H1 (cell line): Measurements from ENCODE around the gene IER5. TPM values are rescaled to one million over a fixed set of nuclear protein-coding genes. Genes with fewer than 3 reads are reported as not detected.

Experiments used
- CTCF ChIA-PET: fragments of 300-600 bp; sonication (Branson Sonifier 250); formaldehyde crosslinking; loops from one replicate; lab custom pipeline; 2021; ENCODE audit not compliant: partially characterized antibody; lab: Charles Lee
- POLR2A ChIA-PET: fragments of 300-600 bp; sonication (Branson Sonifier 250); formaldehyde crosslinking; loops from one replicate; lab custom pipeline; 2021; ENCODE audit warnings: inconsistent platforms; ENCODE audit not compliant: partially characterized antibody; lab: Charles Lee
- DNase-seq, 2 experiments: peaks; one replicate each; pipeline versions ENCODE4 v3.0.0 to v3.0.0-alpha.2; 2010 to 2022; ENCODE audit warnings: low spot score in 2 of 2, low read depth in 1 of 2, mixed read lengths in 1 of 2
- FAIRE-seq: peaks from 2 replicates; lab custom pipeline; 2011; peaks lifted over from hg19 to GRCh38; lab: Jason Lieb, UNC
- H2AFZ ChIP-seq: 2 replicates; pipeline ENCODE4 v1.8.1; 2012; ENCODE audit warnings: low read length, inconsistent platforms
- H2AK5ac ChIP-seq: 2 replicates; pipeline ENCODE4 v1.6.1; 2013; ENCODE audit warnings: low read depth, low read length
- H2BK120ac ChIP-seq: replicated peaks from 2 replicates; pipeline ENCODE3; 2013; ENCODE audit warnings: low read depth, low read length, inconsistent platforms
- H2BK12ac ChIP-seq: 2 replicates; pipeline ENCODE4 v1.6.1; 2013; ENCODE audit warnings: low read depth, low read length
- H2BK15ac ChIP-seq: 2 replicates; pipeline ENCODE4 v1.6.1; 2013; ENCODE audit warnings: low read length
- H2BK20ac ChIP-seq: 2 replicates; pipeline ENCODE4 v1.6.1; 2013; ENCODE audit warnings: low read length
- H2BK5ac ChIP-seq: 2 replicates; pipeline ENCODE4 v1.6.1; 2013; ENCODE audit warnings: low read depth, low read length
- H3K14ac ChIP-seq: 2 replicates; pipeline ENCODE4 v1.6.1; 2013; ENCODE audit warnings: inconsistent platforms; ENCODE audit not compliant: insufficient read length
- H3K18ac ChIP-seq: 2 replicates; pipeline ENCODE4 v1.6.1; 2013; ENCODE audit warnings: low read length; ENCODE audit errors: extremely low read depth
- H3K23ac ChIP-seq: 2 replicates; pipeline ENCODE4 v1.6.1; 2013; ENCODE audit warnings: inconsistent platforms; ENCODE audit not compliant: insufficient read length
- H3K23me2 ChIP-seq: 2 replicates; pipeline ENCODE4 v1.6.1; 2013; ENCODE audit warnings: low read depth, low read length
- H3K27ac ChIP-seq: 2 replicates; pipeline ENCODE4 v1.6.1; 2011; ENCODE audit warnings: low read depth, low read length, inconsistent platforms
- H3K27me3 ChIP-seq, 4 experiments: replicated peaks in 1 of 4; 1 replicate in 1 of 4; 2 replicates in 3 of 4; pipeline versions ENCODE4 v1.6.1 to v1.8.1; 2011 to 2013; ENCODE audit warnings: low read length in 3 of 4, mild to moderate bottlenecking in 3 of 4, inconsistent platforms in 2 of 4, mixed read lengths in 2 of 4, moderate library complexity in 1 of 4; ENCODE audit not compliant: control insufficient read depth in 3 of 4, insufficient read depth in 3 of 4; ENCODE audit errors: extremely low read depth in 1 of 4
- H3K36me3 ChIP-seq, 4 experiments: 2 replicates each; pipeline versions ENCODE4 v1.6.1 to v1.8.1; 2011 to 2013; ENCODE audit warnings: mild to moderate bottlenecking in 4 of 4, low read length in 3 of 4, moderate library complexity in 2 of 4, control low read depth in 1 of 4, inconsistent platforms in 1 of 4; ENCODE audit not compliant: insufficient read depth in 4 of 4, control insufficient read depth in 2 of 4
- H3K4ac ChIP-seq: replicated peaks from 2 replicates; pipeline ENCODE3; 2013; ENCODE audit warnings: low read length, low read depth, mixed read lengths, inconsistent platforms; ENCODE audit not compliant: insufficient read length
- H3K4me1 ChIP-seq, 4 experiments: replicated peaks in 1 of 4; 1 replicate in 1 of 4; 2 replicates in 3 of 4; pipeline versions ENCODE4 v1.6.1 to v1.8.1; 2011 to 2013; ENCODE audit warnings: low read length in 3 of 4, inconsistent platforms in 2 of 4, mixed read lengths in 1 of 4; ENCODE audit not compliant: insufficient read depth in 4 of 4, control insufficient read depth in 3 of 4
- H3K4me2 ChIP-seq, 2 experiments: 2 replicates each; pipeline versions ENCODE4 v1.6.1 to v1.8.1; 2011 to 2013; ENCODE audit warnings: low read depth in 2 of 2, low read length in 2 of 2, control low read depth in 1 of 2, inconsistent platforms in 1 of 2, mild to moderate bottlenecking in 1 of 2; ENCODE audit not compliant: insufficient read depth in 1 of 2
- H3K4me3 ChIP-seq, 4 experiments: fragments of 200-600, 300-600 bp in 1 of 4; sonication (generic), shearing (Covaris generic), sonication (Bioruptor Twin) in 1 of 4; 2 replicates each; pipeline versions ENCODE4 v1.5.1 to v1.8.1; 2011 to 2016; ENCODE audit warnings: low read length in 4 of 4, low read depth in 3 of 4, control low read depth in 2 of 4, inconsistent platforms in 2 of 4, mild to moderate bottlenecking in 2 of 4, mixed read lengths in 1 of 4, moderate library complexity in 1 of 4; ENCODE audit not compliant: insufficient read depth in 2 of 4; ENCODE audit errors: extremely low read depth in 1 of 4
- H3K56ac ChIP-seq: replicated peaks from 2 replicates; pipeline ENCODE3; 2013; ENCODE audit warnings: low read depth, mild to moderate bottlenecking, mixed read lengths, low read length, inconsistent platforms; ENCODE audit not compliant: insufficient read length
- H3K79me1 ChIP-seq: 2 replicates; pipeline ENCODE4 v1.6.1; 2013; ENCODE audit warnings: low read depth, low read length, control low read depth
- H3K79me2 ChIP-seq, 2 experiments: 2 replicates each; pipeline versions ENCODE4 v1.6.1 to v1.8.1; 2012 to 2013; ENCODE audit warnings: low read length in 2 of 2, mild to moderate bottlenecking in 2 of 2, inconsistent platforms in 1 of 2; ENCODE audit not compliant: insufficient read depth in 2 of 2, control insufficient read depth in 1 of 2
- H3K9ac ChIP-seq, 4 experiments: replicated peaks in 1 of 4; 1 replicate in 1 of 4; 2 replicates in 3 of 4; pipeline versions ENCODE4 v1.6.1 to v1.8.1; 2011 to 2013; ENCODE audit warnings: low read depth in 3 of 4, low read length in 3 of 4, control low read depth in 2 of 4, mild to moderate bottlenecking in 2 of 4, moderate library complexity in 2 of 4, inconsistent platforms in 1 of 4; ENCODE audit errors: extremely low read depth in 1 of 4
- H3K9me3 ChIP-seq, 2 experiments: 2 replicates each; pipeline versions ENCODE4 v1.6.1 to v1.8.1; 2012 to 2013; ENCODE audit warnings: mild to moderate bottlenecking in 2 of 2, moderate library complexity in 2 of 2, control low read depth in 1 of 2, inconsistent platforms in 1 of 2, low read depth in 1 of 2, low read length in 1 of 2, mixed read lengths in 1 of 2; ENCODE audit not compliant: insufficient read depth in 2 of 2
- H4K20me1 ChIP-seq, 2 experiments: replicated peaks in 1 of 2; 2 replicates each; pipeline versions ENCODE3 to v1.8.1; 2011 to 2013; ENCODE audit warnings: inconsistent platforms in 2 of 2, low read length in 2 of 2, mild to moderate bottlenecking in 1 of 2; ENCODE audit not compliant: insufficient read depth in 2 of 2, control insufficient read depth in 1 of 2
- H4K5ac ChIP-seq: 2 replicates; pipeline ENCODE4 v1.6.1; 2013; ENCODE audit warnings: low read length, low read depth, mixed read lengths, inconsistent platforms; ENCODE audit not compliant: insufficient read length
- H4K8ac ChIP-seq: 2 replicates; pipeline ENCODE4 v1.8.0; 2013; ENCODE audit warnings: mild to moderate bottlenecking, moderate library complexity, low read length, inconsistent platforms; ENCODE audit not compliant: insufficient read depth; ENCODE audit errors: extremely low read depth
- H4K91ac ChIP-seq: replicated peaks from 2 replicates; pipeline ENCODE3; 2013; ENCODE audit warnings: low read length, mixed read lengths, inconsistent platforms; ENCODE audit not compliant: insufficient read length
- KDM4A ChIP-seq: IDR thresholded peaks from one replicate; pipeline ENCODE4 v1.7.1; 2012; ENCODE audit warnings: low read depth, mild to moderate bottlenecking, moderate library complexity, low read length, inconsistent platforms; ENCODE audit not compliant: severe bottlenecking
- SIRT6 ChIP-seq: IDR thresholded peaks from one replicate; pipeline ENCODE4 v1.7.1; 2012; ENCODE audit warnings: low read length, inconsistent platforms
- WGBS, 2 experiments: shearing (Covaris generic) in 1 of 2; methylation state at CpG; one replicate each; pipeline versions ENCODE4 v1.1.6 to v1.1.7; 2013 to 2015; ENCODE audit warnings: low lambda C conversion rate in 2 of 2, mixed read lengths in 2 of 2, inconsistent platforms in 1 of 2, low coverage in 1 of 2, missing lambda C conversion rate in 1 of 2; ENCODE audit not compliant: insufficient replicate concordance in 2 of 2, insufficient coverage in 1 of 2, insufficient read length in 1 of 2; ENCODE audit errors: extremely low coverage in 1 of 2, missing lambda C conversion rate in 1 of 2; 5-methylcytosine and 5-hydroxymethylcytosine counted together
- polyA plus RNA-seq, 7 experiments: library from polyadenylated mRNA; depleted of rRNA in 3 of 7; stranded (reverse) in 5 of 7; unstranded in 2 of 7; fragments of >200 nt in 5 of 7; fragments of 200-250 nt in 2 of 7; gene quantifications; 1 replicate in 5 of 7; 2 replicates in 1 of 7; 4 replicates in 1 of 7; pipeline versions ENCODE4 v1.2.1 to v1.2.3, GENCODE V29; 2011 to 2013; ENCODE audit warnings: missing spikeins in 2 of 7, mixed read lengths in 2 of 7
- total RNA-seq: library from RNA; stranded (reverse); fragmentation: NEBNext Ultra II Directional; extraction: Animal tissue kit (Norgen Biotek cat#: 25700); gene quantifications from 2 replicates; pipeline ENCODE4 v1.2.1, GENCODE V29; 2021

IER5 gene
- total and polyA plus RNA-seq, 2 of the 8 experiments (the other 6 are each of a cell fraction or from before 2014, with no cell fraction given) = 3.5 to 7.7 TPM

- no peak overlapping the region for H3K14ac ChIP-seq
- no peaks in the 10 kb centered on the region for H3K79me2 ChIP-seq
- H3K4me2 ChIP-seq = no peak overlapping the region
- CTCF ChIA-PET = interaction anchor here (0.6 to 2.8 kb wide), 5 partner anchors 8 to 57 kb away, joined by 3 to 20 read pairs (median 5); no protein-coding TSS in a partner anchor
- no peak for TF ChIP-seq SIRT6
- no peak for TF ChIP-seq KDM4A
- no peak overlapping the region for H3K56ac ChIP-seq
- H2BK12ac ChIP-seq = peak overlapping the region; percentile 86; the same call in 1 of the 2 replicates
- POLR2A ChIA-PET = interaction anchor here (1.1 to 1.3 kb wide), 3 partner anchors 29 to 45 kb away, joined by 3 to 9 read pairs (median 5); no protein-coding TSS in a partner anchor
- H3K27ac ChIP-seq = no peak overlapping the region
- no peak overlapping the region for H3K4me3 ChIP-seq
- H2AFZ ChIP-seq = no peak overlapping the region
- peaks cover 21 to 32% (median 26%) of the 10 kb centered on the region in 4 experiments for H3K4me1 ChIP-seq
- H2BK15ac ChIP-seq = peak overlapping the region; percentile 72; the same call in 1 of the 2 replicates
- peak overlapping the region; percentile 94; the same call in 1 of the 2 replicates for H2BK5ac ChIP-seq
- peak overlapping the region; percentile 67 for H4K91ac ChIP-seq
- H4K8ac ChIP-seq = no peak overlapping the region
- 85% methylated on average over 12 of the region's 12 CpGs; no CpG with 5 or more reads in 1 of the 2 experiments for WGBS, 2 experiments
- no peak overlapping the region for H3K9ac ChIP-seq
- H3K4ac ChIP-seq = peak overlapping the region; percentile 27
- FAIRE-seq (no peak), DNase-seq (no peak)
- peak overlapping the region; percentile 89; the same call in 1 of the 2 replicates for H2BK20ac ChIP-seq
- no peaks in the 10 kb centered on the region for H3K79me1 ChIP-seq
- no peaks in the 10 kb centered on the region for H3K9me3 ChIP-seq
- no peaks in the 10 kb centered on the region; a peak in 2 of 7 replicates for H3K27me3 ChIP-seq
- peak overlapping the region; percentile 34 for H4K5ac ChIP-seq
- H3K18ac ChIP-seq = peak overlapping the region; percentile 93; the same call in 1 of the 2 replicates
- peaks cover 5% of the 10 kb centered on the region; the same call in 1 of the 2 replicates for H3K23me2 ChIP-seq
- no peak overlapping the region for H3K23ac ChIP-seq
- no peaks in the 10 kb centered on the region for H3K36me3 ChIP-seq
- peak overlapping the region; percentile 62 for H2BK120ac ChIP-seq
- H2AK5ac ChIP-seq = peak overlapping the region; percentile 70; the same call in 1 of the 2 replicates
- H4K20me1 ChIP-seq = no peaks in the 10 kb centered on the region
Observed at GRCh38 chr1:181133969-181134418, 45.5 kb downstream of the IER5 start.
